ENCODE results near the gene KRT40. TPM values are rescaled to one million over a fixed set of nuclear protein-coding genes. Genes with fewer than 3 reads are reported as not detected.

Gene KRT40
- total RNA-seq, 1 donor from 2014 or later = not detected

DNA sequence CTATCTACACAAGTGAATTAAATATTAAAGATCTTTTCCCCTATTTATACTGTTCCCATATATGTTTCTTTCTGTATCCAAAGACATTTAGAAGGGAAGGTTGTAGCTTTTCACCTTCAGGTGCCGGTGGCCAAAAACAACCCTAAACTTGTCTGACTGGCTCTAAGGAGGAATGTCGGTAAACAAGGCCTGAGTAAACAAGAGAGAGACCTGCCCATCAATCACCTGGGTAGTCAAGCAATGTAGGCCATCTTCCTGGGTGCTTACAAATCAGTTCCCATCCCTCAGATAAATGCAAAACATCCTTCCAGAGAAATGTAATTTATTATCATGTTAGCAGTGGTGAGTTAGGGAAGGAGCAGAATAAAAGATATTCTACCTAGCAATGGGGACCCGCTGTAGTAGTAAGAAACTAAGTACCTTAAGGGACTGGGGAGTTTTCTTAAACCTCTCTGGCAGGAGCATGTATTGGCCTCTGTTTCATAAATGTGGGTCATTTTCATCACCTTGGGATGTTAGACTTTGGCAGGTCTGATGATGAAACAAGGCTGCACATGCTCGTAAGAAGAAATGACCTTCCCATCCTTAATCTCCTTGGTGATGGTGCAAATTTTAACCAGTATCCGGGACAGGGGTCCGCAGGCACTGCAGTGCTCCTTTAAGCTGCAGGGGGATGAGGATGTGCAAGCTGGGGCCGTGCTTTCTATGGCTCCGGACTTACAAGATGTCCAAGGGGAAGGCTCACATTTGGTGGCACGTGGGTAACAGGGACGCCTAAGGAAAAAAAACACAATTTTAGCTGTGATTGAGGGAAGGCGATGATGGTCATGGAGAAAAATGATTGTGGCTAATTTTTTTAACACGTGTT, 25.8 kb downstream of the KRT40 start:
- ATAC-seq (ENCODE audit: poor library complexity) (no peak), DNase-seq (no peak)
- intact Hi-C loops (cut with DNase I) = no loop called here

DNA sequence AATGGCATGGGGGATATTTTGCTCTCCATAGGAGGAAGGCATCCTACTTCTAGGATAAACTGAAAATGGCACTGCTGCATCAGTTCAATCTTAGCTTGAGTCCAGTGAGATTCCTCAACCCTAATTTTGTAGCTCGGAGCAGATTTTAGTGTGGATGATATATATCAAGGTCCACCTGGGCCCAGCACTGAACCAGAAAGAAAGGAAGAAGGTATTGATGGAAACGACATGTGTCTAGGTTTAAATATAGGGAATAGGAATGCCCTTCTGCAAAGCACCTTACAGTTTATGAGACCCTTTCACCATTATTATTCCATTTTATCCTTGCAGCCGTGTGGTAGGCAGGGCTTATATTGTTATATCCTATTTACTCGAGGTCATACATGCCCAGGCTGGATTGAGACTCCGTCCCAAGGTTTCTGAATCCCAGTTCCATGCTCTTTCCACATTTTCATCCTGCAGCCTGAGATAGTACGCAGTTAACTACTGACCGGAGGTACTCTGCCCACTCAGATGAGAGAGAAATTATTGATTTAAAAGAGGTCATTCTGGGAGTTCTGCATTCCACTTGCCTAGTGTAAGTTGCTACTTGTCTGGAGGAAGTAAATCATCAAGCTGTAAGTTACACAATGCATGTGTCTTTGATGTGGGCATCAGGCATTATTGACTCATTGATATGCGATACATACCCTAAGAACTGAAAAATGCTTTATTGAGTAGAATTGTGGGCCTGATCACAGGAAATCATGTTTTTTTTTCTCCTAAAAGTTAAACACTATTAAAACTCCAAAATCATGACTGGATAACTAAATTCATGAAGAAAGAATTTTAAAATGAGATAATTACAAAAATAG, 27.5 kb downstream of the KRT40 start:
- ATAC-seq (ENCODE audit: poor library complexity) = no peak
- intact Hi-C loops (cut with DNase I) = no loop called here
- no peak for DNase-seq

DNA sequence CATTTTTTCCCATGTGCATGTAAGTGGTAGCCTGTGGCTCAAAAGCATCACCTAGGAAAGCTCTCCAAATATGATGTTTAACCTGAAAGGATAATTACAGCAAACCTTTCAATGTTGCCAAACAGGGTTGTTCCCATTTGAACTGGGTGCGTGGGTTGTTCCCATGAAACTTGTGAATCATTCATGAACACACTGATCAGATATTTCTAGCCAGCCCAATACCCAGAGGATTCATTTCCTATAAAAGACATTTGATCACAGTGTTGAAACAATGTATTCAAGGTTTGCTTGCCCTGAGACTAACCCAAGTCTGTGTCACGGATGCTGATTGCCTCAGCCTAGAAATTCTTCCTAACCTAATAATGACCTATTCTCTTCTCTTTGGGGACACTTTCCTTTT, 30.2 kb downstream of the KRT40 start:
- no peak for ATAC-seq (ENCODE audit: poor library complexity)
- intact Hi-C loops (cut with DNase I) = no loop called here
- no peak for DNase-seq

DNA sequence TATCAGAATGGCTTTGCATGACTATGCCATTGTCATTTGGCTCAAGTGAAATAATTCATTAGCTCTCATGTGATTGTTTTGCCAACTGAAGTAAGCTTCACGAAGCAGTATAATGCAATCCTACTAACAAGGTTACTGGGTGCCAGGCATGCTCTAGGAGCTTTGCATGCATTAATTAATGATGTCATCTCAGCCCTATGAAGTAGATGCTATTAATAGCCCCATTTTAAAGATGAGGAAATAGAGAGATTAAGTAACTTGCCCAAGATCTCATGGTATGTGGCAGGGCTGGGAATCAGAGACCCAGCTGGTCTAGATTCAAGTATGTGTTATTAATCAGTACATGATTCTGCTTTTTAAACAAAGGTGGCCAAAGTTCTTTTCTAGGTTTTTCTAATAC, 31.5 kb downstream of the KRT40 start:
- no peak for DNase-seq
- ATAC-seq (ENCODE audit: poor library complexity) = no peak
- intact Hi-C loops (cut with DNase I) = no loop called here

DNA sequence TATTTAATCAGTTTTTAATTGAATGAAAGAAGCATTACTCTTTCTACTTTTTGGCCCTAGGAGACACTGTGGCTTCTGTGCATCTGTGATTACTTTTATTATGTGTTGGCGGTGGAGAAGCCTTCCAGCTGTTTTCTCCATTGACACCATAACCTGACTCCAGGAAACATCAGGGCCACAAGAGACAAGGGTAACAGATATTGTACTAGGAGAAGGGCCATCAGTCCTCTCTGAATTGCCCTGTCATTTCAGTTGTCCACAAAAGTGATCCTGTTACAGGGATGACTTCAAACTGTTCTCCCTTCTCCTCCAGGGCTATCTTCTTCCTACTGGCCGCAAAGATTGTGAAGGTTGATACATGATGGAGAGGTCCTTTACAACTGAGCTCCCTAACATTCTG, 32.0 kb downstream of the KRT40 start:
- intact Hi-C loops (cut with DNase I) = no loop called here
- ATAC-seq (ENCODE audit: poor library complexity) (no peak), DNase-seq (no peak)

DNA sequence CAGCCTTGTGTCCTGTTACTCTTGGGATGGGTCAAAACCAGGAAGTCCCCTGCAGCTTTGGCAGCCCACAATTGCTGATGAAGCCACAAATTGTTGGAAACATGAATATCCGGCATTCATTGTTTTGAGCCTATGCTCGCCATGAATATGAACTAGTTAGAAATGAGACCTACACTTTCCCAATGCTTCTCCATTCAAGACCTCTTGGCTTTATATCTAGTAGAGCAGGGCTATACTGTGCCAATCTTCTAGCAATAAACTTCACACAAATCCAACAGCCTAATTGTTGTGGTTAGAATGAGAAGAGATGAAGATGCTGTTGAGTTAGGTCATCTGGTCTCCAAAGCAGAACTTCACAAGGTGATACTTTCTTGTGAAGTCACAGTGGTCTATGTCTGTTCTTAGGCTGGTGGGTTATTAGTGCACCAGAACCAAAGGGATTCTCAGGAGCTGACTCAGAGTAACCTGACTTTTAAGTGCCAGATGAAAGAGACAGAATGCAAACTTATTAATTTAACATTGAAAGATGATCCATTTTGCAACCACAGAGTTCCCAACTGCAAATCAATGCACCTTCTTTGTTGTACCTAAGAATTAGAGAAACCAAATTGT, 33.0 kb downstream of the KRT40 start:
- no peak for DNase-seq
- intact Hi-C loops (cut with DNase I) = no loop called here
- no peak for ATAC-seq (ENCODE audit: poor library complexity)

DNA sequence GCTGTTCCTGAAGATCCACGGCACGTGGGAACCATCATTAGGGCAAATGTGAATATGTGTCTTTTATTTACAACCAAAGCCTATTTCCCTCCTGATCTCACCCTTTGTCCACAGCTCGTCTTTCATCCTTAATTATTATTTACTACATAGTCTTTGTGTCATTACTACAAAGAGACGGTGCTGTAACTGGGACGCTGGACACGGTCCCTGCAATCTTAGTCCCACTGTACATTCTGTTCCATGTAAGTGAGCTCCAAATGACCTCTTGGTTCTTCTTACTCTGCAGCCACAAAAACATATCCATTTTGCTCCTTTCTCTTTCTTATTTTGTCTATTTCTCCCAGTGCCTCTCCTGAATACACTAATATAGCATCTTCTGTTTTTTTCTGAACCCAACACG, 34.0 kb downstream of the KRT40 start:
- intact Hi-C loops (cut with DNase I) = no loop called here
- ATAC-seq (ENCODE audit: poor library complexity) = no peak
- no peak for DNase-seq

DNA sequence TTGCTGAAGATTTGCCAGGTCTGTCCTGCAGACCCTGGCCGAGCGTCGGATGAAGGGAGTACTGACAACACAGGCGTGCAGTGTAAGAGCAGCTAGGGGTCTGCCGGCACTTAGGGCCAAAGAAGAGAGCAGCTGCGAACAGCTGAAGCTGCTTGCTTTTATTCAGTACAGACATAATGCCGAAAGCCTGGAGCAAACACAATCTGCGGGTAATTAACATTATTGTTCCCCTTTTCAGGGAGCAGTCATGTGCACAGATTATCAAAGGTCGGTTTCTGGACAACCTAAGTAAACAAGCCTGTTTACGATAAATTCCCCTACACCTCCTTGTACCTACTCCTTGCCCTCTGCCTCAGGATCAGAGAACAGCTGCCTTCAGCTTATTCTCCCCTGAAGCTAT, 34.7 kb downstream of the KRT40 start:
- intact Hi-C loops (cut with DNase I) = no loop called here
- ATAC-seq (ENCODE audit: poor library complexity) (no peak), DNase-seq (no peak)

DNA sequence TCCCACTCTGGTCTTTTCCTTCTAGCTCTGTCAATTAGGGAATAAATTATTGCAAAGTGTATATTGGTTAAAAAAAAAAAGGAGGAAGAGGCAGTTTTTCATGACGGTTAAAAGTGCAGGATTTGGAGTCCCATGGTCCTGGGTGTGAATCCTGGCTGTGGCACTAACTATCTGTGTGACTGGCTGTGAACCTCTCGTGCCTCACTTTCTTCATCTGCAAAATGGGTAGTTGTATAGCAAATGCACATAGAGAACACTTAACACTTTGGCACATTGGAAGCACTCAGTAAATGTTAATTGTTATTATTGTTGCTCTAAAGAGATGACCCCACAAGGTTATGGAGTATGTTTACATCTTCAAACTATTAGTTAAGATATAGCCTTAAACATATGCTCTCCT, 36.2 kb downstream of the KRT40 start:
- intact Hi-C loops (cut with DNase I) = no loop called here
- no peak for DNase-seq
- no peak for ATAC-seq (ENCODE audit: poor library complexity)

DNA sequence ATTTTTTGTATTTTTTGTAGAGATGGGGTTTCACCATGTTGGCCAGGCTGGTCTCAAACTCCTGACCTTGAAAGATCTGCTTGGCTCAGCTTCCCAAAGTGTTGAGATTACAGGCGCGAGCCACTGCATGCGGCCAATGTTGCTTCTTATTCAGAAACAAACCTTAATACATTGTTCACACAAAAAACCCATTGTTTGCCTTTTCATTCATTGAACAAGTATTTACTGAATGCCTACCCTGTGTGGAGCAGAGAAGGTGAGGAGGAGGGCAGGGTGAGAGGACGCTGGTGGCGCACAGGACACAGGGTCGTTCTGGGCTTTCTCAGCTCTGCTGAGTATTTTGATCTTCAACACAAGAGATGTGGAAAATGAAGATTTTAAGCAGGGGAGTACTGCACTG, 38.7 kb downstream of the KRT40 start:
- intact Hi-C loops (cut with DNase I) = no loop called here
- no peak for DNase-seq
- ATAC-seq (ENCODE audit: poor library complexity) = no peak

DNA sequence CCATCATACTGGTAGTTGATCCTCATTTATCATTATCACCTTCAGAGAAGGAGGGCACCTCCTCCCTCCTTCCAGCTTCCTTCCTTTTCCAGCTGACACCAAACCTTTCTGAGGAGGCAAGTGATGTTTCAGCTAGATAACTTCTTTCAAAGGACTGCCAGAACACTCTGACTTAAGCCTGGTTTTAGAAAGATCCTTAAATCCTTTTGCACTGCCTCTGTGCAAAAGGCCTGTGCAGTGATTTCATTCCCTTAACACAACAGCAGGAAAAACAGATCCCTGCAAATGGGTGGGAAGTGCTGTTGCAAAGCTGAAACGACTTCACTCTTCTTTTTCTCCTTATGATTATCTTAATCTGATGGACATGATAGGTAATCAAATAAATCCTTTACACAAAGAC, 39.6 kb downstream of the KRT40 start:
- ATAC-seq (ENCODE audit: poor library complexity) (no peak), DNase-seq (no peak)
- intact Hi-C loops (cut with DNase I) = no loop called here

DNA sequence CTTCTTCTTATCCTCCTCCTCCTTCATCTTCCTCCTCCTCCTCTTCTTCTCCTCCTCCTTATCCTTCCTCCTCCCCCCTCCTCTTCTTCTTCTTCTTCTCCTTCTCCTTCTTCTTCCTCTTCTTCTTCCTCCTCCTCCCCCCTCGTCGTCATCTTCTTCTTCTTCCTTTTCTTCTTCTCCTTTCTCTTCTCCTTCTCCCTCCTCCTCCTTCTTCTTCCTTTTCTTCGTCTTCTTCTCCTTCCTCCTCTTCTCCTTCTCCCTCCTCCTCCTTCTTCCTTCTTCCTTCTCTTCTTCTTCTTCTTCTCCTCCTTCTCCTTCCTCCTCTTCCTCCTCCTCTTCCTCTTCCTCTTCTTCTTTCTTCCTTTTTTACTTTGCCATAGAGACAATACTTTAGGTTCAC, 41.6 kb downstream of the KRT40 start:
- ATAC-seq (ENCODE audit: poor library complexity) (no peak), DNase-seq (no peak)
- intact Hi-C loops (cut with DNase I) = no loop called here

DNA sequence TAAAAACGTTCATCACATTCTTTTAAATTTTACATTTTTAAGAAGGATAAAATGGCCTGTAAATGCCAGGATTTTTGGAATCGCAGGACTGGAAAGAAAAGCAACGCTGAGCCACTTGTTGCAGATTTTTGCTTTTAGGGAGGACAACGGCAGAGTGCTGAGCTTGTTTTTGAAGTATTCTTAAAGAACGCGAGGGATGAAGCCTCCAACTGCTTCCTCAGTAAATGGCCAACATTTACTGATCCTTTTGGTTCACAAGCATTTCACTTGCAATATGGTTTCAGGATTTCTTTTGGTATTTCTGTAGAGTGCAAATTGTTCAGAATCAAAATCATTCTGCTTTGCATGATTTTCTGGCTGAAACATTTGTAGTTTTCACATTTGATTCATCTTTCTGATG, 43.9 kb downstream of the KRT40 start:
- ATAC-seq (ENCODE audit: poor library complexity) (no peak), DNase-seq (no peak)
- intact Hi-C loops (cut with DNase I) = no loop called here

DNA sequence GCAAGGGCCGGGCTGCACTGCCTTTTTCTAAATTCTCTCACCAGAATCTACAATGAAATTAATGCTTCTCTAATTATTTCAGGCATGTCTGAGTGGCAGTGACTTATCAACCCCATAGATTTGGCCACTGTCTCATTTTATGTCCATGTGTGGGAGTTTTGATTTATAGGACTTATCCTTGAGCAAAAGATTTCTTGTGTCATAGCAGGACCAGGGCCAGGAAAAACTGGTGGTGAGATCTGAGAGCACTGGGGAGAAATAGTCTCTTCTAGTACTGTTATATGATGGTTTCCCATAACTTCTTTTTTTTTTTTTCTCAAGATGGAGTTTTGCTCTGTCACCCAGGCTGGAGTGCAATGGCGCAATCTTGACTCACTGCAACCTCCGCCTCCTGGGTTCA, 45.1 kb downstream of the KRT40 start:
- intact Hi-C loops (cut with DNase I) = no loop called here
- DNase-seq = no peak
- ATAC-seq (ENCODE audit: poor library complexity) = no peak

DNA sequence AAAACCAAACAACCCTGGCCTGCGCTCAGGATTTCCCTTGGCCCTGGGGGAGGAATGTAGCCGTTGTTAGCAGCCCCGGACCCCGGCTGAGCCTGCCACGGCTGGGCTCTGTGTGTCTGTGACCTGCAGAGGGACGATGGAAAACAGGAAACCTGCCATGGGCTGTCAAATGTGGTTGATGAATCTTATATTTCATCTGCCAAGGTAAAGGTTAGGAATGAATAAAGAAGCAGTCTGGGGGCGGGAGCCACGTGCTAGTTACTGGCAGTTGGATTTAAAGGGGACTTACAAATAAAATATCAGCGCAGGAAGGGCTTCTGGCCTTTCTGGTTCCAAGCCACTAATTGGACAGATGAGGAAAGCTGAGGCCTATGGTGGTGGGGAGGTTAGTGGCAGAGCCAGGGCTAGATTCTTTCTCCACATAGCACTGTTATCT, 46.7 kb downstream of the KRT40 start, which contains the start of gene KRT23:
KRT23 (minus strand) TSS at position 263 of the 436 bp plus-strand sequence. CDS start 1,043 bp downstream, outside the sequence.
- no peak for ATAC-seq (ENCODE audit: poor library complexity)
- DNase-seq = no peak
- intact Hi-C loops (cut with DNase I) = no loop called here

DNA sequence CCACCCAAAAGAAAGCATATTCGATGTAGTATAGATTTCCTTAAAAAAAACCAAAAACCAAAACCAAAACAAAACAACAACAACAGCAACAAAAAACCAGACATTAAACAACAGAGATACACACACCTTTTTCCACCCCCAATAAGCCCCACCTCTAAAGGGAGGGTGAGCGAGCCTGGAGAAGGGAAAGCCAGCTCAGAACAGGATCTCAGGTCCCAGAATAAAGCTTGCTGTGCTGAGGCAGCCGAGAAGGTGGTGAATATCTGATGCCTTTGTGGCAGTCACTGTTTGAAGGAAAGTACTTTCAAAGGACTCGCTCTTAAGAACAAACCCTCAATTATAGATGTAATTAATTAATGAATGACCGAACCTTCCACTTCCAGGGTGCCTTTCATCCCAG, 47.1 kb downstream of the KRT40 start:
- ATAC-seq (ENCODE audit: poor library complexity) = no peak

DNA sequence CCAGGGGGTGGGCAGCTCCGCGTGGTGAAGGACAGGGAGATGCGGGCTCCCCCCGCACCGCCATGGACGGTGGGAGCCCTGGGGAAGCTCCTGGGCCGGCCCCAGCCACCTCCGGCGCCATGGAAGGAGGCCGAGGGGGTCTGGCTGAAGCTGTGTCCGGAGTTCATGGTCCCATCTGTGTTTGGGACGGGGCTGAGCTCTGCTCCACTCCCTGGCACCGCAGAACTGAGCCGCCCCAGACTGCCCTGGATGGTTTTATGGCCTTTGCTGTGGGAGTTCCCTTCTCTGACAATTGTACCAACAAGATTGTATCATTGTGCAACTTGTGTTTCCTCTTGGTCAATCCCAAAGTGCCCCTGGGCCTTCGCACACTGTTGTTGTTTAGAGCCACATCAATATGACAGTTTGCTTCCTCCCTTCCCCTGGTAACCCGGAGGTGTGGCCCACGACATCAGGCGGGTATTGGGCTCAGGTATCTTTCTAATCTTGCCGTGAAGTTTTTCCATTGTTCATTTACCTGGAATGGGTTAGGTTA, 47.6 kb downstream of the KRT40 start:
- DNase-seq (no peak), ATAC-seq (ENCODE audit: poor library complexity) (no peak)
- intact Hi-C loops (cut with DNase I) = no loop called here

More for the DNA sequence above, 47.1 kb downstream of the KRT40 start:
- DNase-seq = no peak
- intact Hi-C loops (cut with DNase I) = no loop called here

DNA sequence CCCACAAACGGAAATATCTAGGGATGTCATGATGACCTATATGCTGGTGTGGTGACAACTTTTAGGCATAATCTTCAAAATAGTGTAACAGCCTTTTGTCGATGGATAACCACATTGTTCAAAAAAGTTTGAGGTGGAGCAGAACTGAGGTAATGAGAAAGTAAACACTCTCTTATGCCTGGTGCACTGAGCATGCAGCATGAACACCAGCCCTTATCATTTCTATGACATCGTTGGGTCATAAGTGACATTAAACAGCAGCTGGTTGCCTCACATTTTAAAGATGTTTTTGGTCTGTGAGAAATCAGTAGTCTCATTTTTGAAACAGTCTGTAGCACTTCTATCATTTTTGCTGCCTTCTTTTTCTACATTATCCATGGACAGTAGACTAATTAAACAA, 48.5 kb downstream of the KRT40 start:
- DNase-seq (no peak), ATAC-seq (ENCODE audit: poor library complexity) (no peak)
- intact Hi-C loops (cut with DNase I) = no loop called here

DNA sequence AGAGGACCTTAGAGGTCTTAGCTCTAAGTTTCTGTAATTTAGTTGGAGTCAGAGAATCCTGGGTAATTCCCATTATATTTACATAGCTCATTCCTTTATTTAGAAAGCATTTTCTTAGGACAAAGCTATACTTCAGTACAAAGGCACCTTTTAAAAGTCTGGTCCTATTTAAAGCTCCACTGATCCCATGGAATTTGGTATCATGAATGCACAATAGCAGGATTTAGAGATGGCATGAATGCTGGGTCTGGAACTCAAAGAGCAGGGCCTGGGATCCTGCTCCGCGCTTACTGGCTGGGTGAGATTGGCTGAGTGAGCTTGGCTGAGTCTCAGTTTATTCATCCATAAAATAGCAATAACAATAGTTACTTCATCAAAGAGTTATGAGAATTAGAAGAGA, 51.5 kb downstream of the KRT40 start:
- intact Hi-C loops (cut with DNase I) = no loop called here
- ATAC-seq (ENCODE audit: poor library complexity) (no peak), DNase-seq (no peak)

Data from Right ventricle myocardium superior (tissue), 1 donor.